Measurements from ENCODE around the gene PTPRE. TPM values are rescaled to one million over a fixed set of nuclear protein-coding genes. Genes with fewer than 3 reads are reported as not detected.

PTPRE gene
- total and polyA plus RNA-seq, 8 donors: 1.0 to 7.1 (median 2.1) TPM

GRCh38 chr10:128014236-128014635, 107.3 kb downstream of the PTPRE start:
- no peak overlapping the region for H3K27ac ChIP-seq
- intact Hi-C loops (cut with DNase I): loop anchor here in 2 of 3 donors (5.0 to 10.0 kb wide), 2 partner anchors 107 to 299 kb away; partner anchors contain the start of gene PTPRE (in 1 of the 2)
- 65 to 66% methylated on average over 7 of the region's 7 CpGs for WGBS, 2 donors
- H3K9me3 ChIP-seq: no peaks in the 10 kb centered on the region
- H3K4me3 ChIP-seq: no peak overlapping the region
- no peaks in the 10 kb centered on the region for H3K36me3 ChIP-seq
- TF ChIP-seq, protein P1, sequence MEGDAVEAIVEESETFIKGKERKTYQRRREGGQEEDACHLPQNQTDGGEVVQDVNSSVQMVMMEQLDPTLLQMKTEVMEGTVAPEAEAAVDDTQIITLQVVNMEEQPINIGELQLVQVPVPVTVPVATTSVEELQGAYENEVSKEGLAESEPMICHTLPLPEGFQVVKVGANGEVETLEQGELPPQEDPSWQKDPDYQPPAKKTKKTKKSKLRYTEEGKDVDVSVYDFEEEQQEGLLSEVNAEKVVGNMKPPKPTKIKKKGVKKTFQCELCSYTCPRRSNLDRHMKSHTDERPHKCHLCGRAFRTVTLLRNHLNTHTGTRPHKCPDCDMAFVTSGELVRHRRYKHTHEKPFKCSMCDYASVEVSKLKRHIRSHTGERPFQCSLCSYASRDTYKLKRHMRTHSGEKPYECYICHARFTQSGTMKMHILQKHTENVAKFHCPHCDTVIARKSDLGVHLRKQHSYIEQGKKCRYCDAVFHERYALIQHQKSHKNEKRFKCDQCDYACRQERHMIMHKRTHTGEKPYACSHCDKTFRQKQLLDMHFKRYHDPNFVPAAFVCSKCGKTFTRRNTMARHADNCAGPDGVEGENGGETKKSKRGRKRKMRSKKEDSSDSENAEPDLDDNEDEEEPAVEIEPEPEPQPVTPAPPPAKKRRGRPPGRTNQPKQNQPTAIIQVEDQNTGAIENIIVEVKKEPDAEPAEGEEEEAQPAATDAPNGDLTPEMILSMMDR (IDR thresholded peaks at IDR 0.05): no peak
- no peak for FAIRE-seq
- H3K4me1 ChIP-seq: peaks cover 0 to 4% (median 0%) of the 10 kb centered on the region in 3 donors
- DNase-seq: no peak
- no peak for ATAC-seq
- no peaks in the 10 kb centered on the region for H3K27me3 ChIP-seq

DNA sequence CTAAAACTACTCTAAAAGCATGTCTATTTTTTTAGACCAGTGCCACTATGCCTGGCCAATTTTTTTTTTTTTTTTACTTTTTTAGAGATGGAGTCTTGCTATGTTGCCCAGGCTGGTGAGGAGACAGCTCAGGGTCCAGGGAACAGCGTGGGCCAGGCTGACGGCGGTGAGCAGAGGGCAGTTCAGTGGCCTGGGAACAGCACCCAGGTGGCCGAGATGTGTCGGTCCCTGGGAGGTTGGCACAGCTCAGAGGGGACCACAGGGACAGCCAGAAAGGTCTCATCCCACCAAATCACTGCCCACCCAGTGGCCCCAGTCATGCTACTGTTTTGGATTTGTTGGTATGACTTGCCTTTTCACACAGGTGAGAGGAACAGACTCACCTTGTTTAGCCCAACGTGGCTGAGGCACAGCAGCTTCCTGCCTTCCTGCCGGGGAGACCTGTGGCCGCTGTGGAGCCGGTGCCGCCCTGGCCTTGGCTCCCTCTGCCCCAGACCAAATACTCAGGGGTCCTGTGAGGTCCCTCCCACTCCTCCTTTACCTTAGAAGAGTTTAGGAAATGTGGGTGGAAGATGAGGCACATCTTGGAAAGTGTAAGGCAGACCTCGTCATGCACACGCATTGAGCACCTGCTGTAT, 109.6 kb downstream of the PTPRE start:
- WGBS, 2 donors: 63 to 76% methylated on average over 12 of the region's 12 CpGs
- H3K36me3 ChIP-seq: no peaks in the 10 kb centered on the region
- DNase-seq: no peak
- H3K4me1 ChIP-seq: no peaks in the 10 kb centered on the region
- FAIRE-seq: no peak
- TF ChIP-seq, protein P1 (IDR thresholded peaks at IDR 0.05): no peak
- no peak overlapping the region for H3K4me3 ChIP-seq
- H3K27ac ChIP-seq: no peak overlapping the region
- H3K27me3 ChIP-seq: no peaks in the 10 kb centered on the region
- no peak for ATAC-seq
- no peaks in the 10 kb centered on the region for H3K9me3 ChIP-seq
- intact Hi-C loops (cut with DNase I): loop anchor here in 1 of 3 donors (10.0 kb wide), 1 partner anchor 302 kb away; no protein-coding TSS in a partner anchor

DNA sequence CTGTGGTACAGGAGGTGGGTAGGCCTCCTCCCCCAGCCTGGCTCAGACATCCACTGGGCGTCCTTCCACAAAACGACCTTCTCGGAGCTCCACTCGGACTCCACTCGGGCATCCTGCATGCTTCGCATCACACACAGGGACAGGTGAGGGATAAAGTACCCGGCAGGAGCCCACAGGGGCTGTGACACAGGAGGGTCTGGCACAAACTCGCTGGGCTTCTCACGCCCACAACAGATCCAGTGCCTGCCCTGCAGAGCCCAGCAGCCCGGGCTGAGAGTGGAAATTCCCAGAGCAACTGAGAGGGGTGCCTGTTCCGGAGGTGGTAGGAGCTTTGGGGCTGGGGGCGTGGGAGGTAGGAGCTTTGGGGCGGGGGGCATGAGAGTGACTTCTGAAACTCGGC, 110.9 kb downstream of the PTPRE start:
- DNase-seq (no peak), FAIRE-seq (no peak), ATAC-seq (no peak)
- H3K4me3 ChIP-seq: no peak overlapping the region
- H3K9me3 ChIP-seq: no peaks in the 10 kb centered on the region
- intact Hi-C loops (cut with DNase I): loop anchor here in 1 of 3 donors (10.0 kb wide), 1 partner anchor 303 kb away; no protein-coding TSS in a partner anchor
- no peaks in the 10 kb centered on the region for H3K4me1 ChIP-seq
- TF ChIP-seq, protein P1 (IDR thresholded peaks at IDR 0.05): no peak
- WGBS, 2 donors: 36 to 43% methylated on average over 14 of the region's 14 CpGs
- no peaks in the 10 kb centered on the region for H3K27me3 ChIP-seq
- no peak overlapping the region for H3K27ac ChIP-seq
- H3K36me3 ChIP-seq: no peaks in the 10 kb centered on the region

GRCh38 chr10:128018236-128018635, 111.3 kb downstream of the PTPRE start:
- DNase-seq (no peak), FAIRE-seq (no peak), ATAC-seq (no peak)
- Histone ChIP-seq H3K4me3 (no peak overlapping the region), H3K36me3 (no peaks in the 10 kb centered on the region), H3K27ac (no peak overlapping the region), H3K27me3 (no peaks in the 10 kb centered on the region), H3K9me3 (no peaks in the 10 kb centered on the region), H3K4me1 (no peaks in the 10 kb centered on the region)
- WGBS, 2 donors: 33 to 49% methylated on average over 13 of the region's 13 CpGs
- intact Hi-C loops (cut with DNase I): loop anchor here in 1 of 3 donors (10.0 kb wide), 1 partner anchor 303 kb away; no protein-coding TSS in a partner anchor
- TF ChIP-seq, protein P1 (IDR thresholded peaks at IDR 0.05): no peak

DNA sequence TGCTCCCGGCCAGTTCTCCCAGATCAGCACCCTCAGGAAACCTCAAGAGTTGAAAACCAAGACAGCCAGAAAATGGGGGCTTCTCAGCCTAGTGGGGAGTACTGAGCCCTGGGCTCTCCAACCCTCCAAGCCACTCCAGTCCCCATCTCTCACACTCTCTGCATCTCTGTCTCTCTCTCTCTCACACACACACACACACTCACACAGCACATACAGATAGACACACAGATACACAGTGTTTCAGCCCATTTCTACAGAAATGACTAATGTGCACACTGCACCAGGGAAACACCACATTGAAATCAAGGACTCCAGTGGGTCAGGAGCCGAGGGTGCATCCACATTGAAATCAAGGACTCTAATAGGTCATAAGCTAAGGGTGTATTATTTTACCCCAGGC, 111.8 kb downstream of the PTPRE start:
- TF ChIP-seq, protein P1 (IDR thresholded peaks at IDR 0.05): no peak
- DNase-seq (no peak), ATAC-seq (no peak), FAIRE-seq (no peak)
- no peaks in the 10 kb centered on the region for H3K27me3 ChIP-seq
- H3K9me3 ChIP-seq: no peaks in the 10 kb centered on the region
- intact Hi-C loops (cut with DNase I): loop anchor here in 1 of 3 donors (10.0 kb wide), 1 partner anchor 304 kb away; no protein-coding TSS in a partner anchor
- no peak overlapping the region for H3K4me3 ChIP-seq
- no peaks in the 10 kb centered on the region for H3K4me1 ChIP-seq
- H3K27ac ChIP-seq: no peak overlapping the region
- H3K36me3 ChIP-seq: no peaks in the 10 kb centered on the region
- 50 to 61% methylated on average over 2 of the region's 2 CpGs for WGBS, 2 donors

All from pancreas (tissue), 10 donors.